Measurements from ENCODE around the gene INO80.
"Not testable (repeated sequence)": the region's sequence is repeated elsewhere in the genome, so short reads cannot be mapped to it uniquely, and the experiment has no call there.

Gene INO80

GRCh38 chr15:41105348-41106334 is 10.4 kb downstream of the INO80 start:
- DNase-seq (ENCODE audit: insufficient read length): no peak
- no peak for FAIRE-seq

GRCh38 chr15:41104234-41104633 is 11.8 kb downstream of the INO80 start:
- no peak for DNase-seq (ENCODE audit: insufficient read length)
- no peak for TF ChIP-seq POLR2A (IDR thresholded peaks at IDR 0.05; ENCODE audit: low read depth, low read length)
- no peak for TF ChIP-seq TAF1 (IDR thresholded peaks at IDR 0.05; ENCODE audit: borderline replicate concordance, low read depth, low read length)
- no peak for TF ChIP-seq POLR2AphosphoS5 (IDR thresholded peaks at IDR 0.05; ENCODE audit: low read depth, low read length)
- FAIRE-seq: no peak

More at GRCh38 chr15:41105348-41106334, 10.4 kb downstream of the INO80 start:
- no peak for TF ChIP-seq POLR2A (IDR thresholded peaks at IDR 0.05; ENCODE audit: low read depth, low read length)

- DNase-seq (ENCODE audit: insufficient read length): no peak
These were observed 13.2 kb downstream of the INO80 start for GRCh38 chr15:41102854-41103253.

GRCh38 chr15:41096178-41096577 is 19.9 kb downstream of the INO80 start:
- no peak for DNase-seq (ENCODE audit: insufficient read length)
- TF ChIP-seq TAF1 (IDR thresholded peaks at IDR 0.05; ENCODE audit: borderline replicate concordance, low read depth, low read length) (no peak), POLR2AphosphoS5 (IDR thresholded peaks at IDR 0.05; ENCODE audit: low read depth, low read length) (no peak), POLR2A (IDR thresholded peaks at IDR 0.05; ENCODE audit: low read depth, low read length) (no peak)
- no peak for FAIRE-seq

More at GRCh38 chr15:41102854-41103253, 13.2 kb downstream of the INO80 start:
- no peak for TF ChIP-seq TAF1 (IDR thresholded peaks at IDR 0.05; ENCODE audit: borderline replicate concordance, low read depth, low read length)
- TF ChIP-seq POLR2AphosphoS5 (IDR thresholded peaks at IDR 0.05; ENCODE audit: low read depth, low read length): no peak
- no peak for TF ChIP-seq POLR2A (IDR thresholded peaks at IDR 0.05; ENCODE audit: low read depth, low read length)
- FAIRE-seq: no peak

GRCh38 chr15:41085029-41085428 is 31.1 kb downstream of the INO80 start:
- FAIRE-seq (no peak), DNase-seq (ENCODE audit: insufficient read length) (no peak)
- TF ChIP-seq POLR2A (IDR thresholded peaks at IDR 0.05; ENCODE audit: low read depth, low read length) (no peak), POLR2AphosphoS5 (IDR thresholded peaks at IDR 0.05; ENCODE audit: low read depth, low read length) (no peak)

- TF ChIP-seq TAF1 (IDR thresholded peaks at IDR 0.05; ENCODE audit: borderline replicate concordance, low read depth, low read length) (no peak), POLR2AphosphoS5 (IDR thresholded peaks at IDR 0.05; ENCODE audit: low read depth, low read length) (no peak), POLR2A (IDR thresholded peaks at IDR 0.05; ENCODE audit: low read depth, low read length) (no peak)
- no peak for DNase-seq (ENCODE audit: insufficient read length)
- FAIRE-seq: no peak
These were observed 35.9 kb downstream of the INO80 start for GRCh38 chr15:41080144-41080543.

- no peak for TF ChIP-seq POLR2AphosphoS5 (IDR thresholded peaks at IDR 0.05; ENCODE audit: low read depth, low read length)
- no peak for TF ChIP-seq POLR2A (IDR thresholded peaks at IDR 0.05; ENCODE audit: low read depth, low read length)
- no peak for TF ChIP-seq TAF1 (IDR thresholded peaks at IDR 0.05; ENCODE audit: borderline replicate concordance, low read depth, low read length)
- DNase-seq (ENCODE audit: insufficient read length): no peak
- no peak for FAIRE-seq
These were observed 36.4 kb downstream of the INO80 start for GRCh38 chr15:41079717-41080116.

- not testable (repeated sequence) for DNase-seq (ENCODE audit: insufficient read length); FAIRE-seq
These were observed 37.2 kb downstream of the INO80 start for GRCh38 chr15:41078879-41079278.

GRCh38 chr15:41078125-41078524 is 38.0 kb downstream of the INO80 start:
- TF ChIP-seq POLR2AphosphoS5 (IDR thresholded peaks at IDR 0.05; ENCODE audit: low read depth, low read length) (no peak), TAF1 (IDR thresholded peaks at IDR 0.05; ENCODE audit: borderline replicate concordance, low read depth, low read length) (no peak), POLR2A (IDR thresholded peaks at IDR 0.05; ENCODE audit: low read depth, low read length) (no peak)
- no peak for DNase-seq (ENCODE audit: insufficient read length)
- no peak for FAIRE-seq

- no peak for FAIRE-seq
- TF ChIP-seq POLR2AphosphoS5 (IDR thresholded peaks at IDR 0.05; ENCODE audit: low read depth, low read length) (no peak), POLR2A (IDR thresholded peaks at IDR 0.05; ENCODE audit: low read depth, low read length) (no peak), TAF1 (IDR thresholded peaks at IDR 0.05; ENCODE audit: borderline replicate concordance, low read depth, low read length) (no peak)
- no peak for DNase-seq (ENCODE audit: insufficient read length)
These were observed 43.1 kb downstream of the INO80 start for GRCh38 chr15:41073028-41073427.

GRCh38 chr15:41072013-41072412 is 44.1 kb downstream of the INO80 start:
- TF ChIP-seq POLR2AphosphoS5 (IDR thresholded peaks at IDR 0.05; ENCODE audit: low read depth, low read length) (no peak), POLR2A (IDR thresholded peaks at IDR 0.05; ENCODE audit: low read depth, low read length) (no peak), TAF1 (IDR thresholded peaks at IDR 0.05; ENCODE audit: borderline replicate concordance, low read depth, low read length) (no peak)
- no peak for DNase-seq (ENCODE audit: insufficient read length)
- FAIRE-seq: no peak

GRCh38 chr15:41066516-41066915 is 49.6 kb downstream of the INO80 start:
- TF ChIP-seq POLR2A (IDR thresholded peaks at IDR 0.05; ENCODE audit: low read depth, low read length) (no peak), TAF1 (IDR thresholded peaks at IDR 0.05; ENCODE audit: borderline replicate concordance, low read depth, low read length) (no peak), POLR2AphosphoS5 (IDR thresholded peaks at IDR 0.05; ENCODE audit: low read depth, low read length) (no peak)
- FAIRE-seq (no peak), DNase-seq (ENCODE audit: insufficient read length) (no peak)
